Hepatocyte (in vitro differentiated cells): ENCODE results near the gene NLRC5. TPM values are rescaled to one million over a fixed set of nuclear protein-coding genes. Genes with fewer than 3 reads are reported as not detected.

Experiments
- DNase-seq: peaks from one replicate; pipeline ENCODE4 v3.0.0-alpha.2; 2016; ENCODE audit warnings: low spot score
- H2AFZ ChIP-seq: fragments of 200-600 bp; sonication (generic); 2 replicates; pipeline ENCODE4 v1.6.0; 2016; ENCODE audit warnings: antibody characterized with exemption, mild to moderate bottlenecking
- H3K27ac ChIP-seq: fragments of 200-600 bp; sonication (generic); 2 replicates; pipeline ENCODE4 v1.5.1; 2016; ENCODE audit warnings: mild to moderate bottlenecking
- H3K27me3 ChIP-seq: fragments of 200-600 bp; sonication (generic); 2 replicates; pipeline ENCODE4 v1.6.1; 2016
- H3K36me3 ChIP-seq: fragments of 200-600 bp; sonication (generic); replicated peaks from 2 replicates; pipeline ENCODE4 v1.5.1; 2016; ENCODE audit warnings: low read depth; ENCODE audit not compliant: insufficient read depth
- H3K4me1 ChIP-seq: fragments of 200-600 bp; sonication (generic); 2 replicates; pipeline ENCODE4 v1.5.1; 2016; ENCODE audit warnings: mild to moderate bottlenecking, moderate library complexity; ENCODE audit not compliant: insufficient read depth
- H3K4me2 ChIP-seq: fragments of 200-600 bp; sonication (generic); 2 replicates; pipeline ENCODE4 v1.6.0; 2016
- H3K4me3 ChIP-seq: fragments of 200-600 bp; sonication (generic); 2 replicates; pipeline ENCODE4 v1.5.1; 2016; ENCODE audit warnings: mild to moderate bottlenecking
- H3K79me2 ChIP-seq: fragments of 200-600 bp; sonication (generic); 2 replicates; pipeline ENCODE4 v1.6.0; 2017; ENCODE audit warnings: mild to moderate bottlenecking
- H3K9me2 ChIP-seq: fragments of 200-600 bp; sonication (generic); replicated peaks from 2 replicates; pipeline ENCODE4 v1.6.0; 2017; ENCODE audit warnings: mild to moderate bottlenecking; ENCODE audit not compliant: insufficient read depth
- H3K9me3 ChIP-seq: fragments of 200-600 bp; sonication (generic); 2 replicates; pipeline ENCODE4 v1.5.1; 2016; ENCODE audit warnings: low read depth, mild to moderate bottlenecking
- H4K20me1 ChIP-seq: fragments of 200-600 bp; sonication (generic); 2 replicates; pipeline ENCODE4 v1.6.0; 2016; ENCODE audit warnings: mild to moderate bottlenecking; ENCODE audit not compliant: insufficient read depth, poor library complexity, severe bottlenecking
- EZH2 ChIP-seq: fragments of 200-600 bp; sonication (generic); IDR thresholded peaks from 2 replicates; pipeline ENCODE4 v1.6.1; 2016; ENCODE audit warnings: antibody characterized with exemption, mild to moderate bottlenecking, borderline replicate concordance
- EZH2phosphoT487 ChIP-seq: fragments of 200-600 bp; sonication (generic); IDR thresholded peaks from one replicate; pipeline ENCODE4 v1.6.1; 2018; ENCODE audit warnings: antibody characterized with exemption, mild to moderate bottlenecking, low read depth, moderate library complexity; ENCODE audit not compliant: unreplicated experiment, severe bottlenecking
- WGBS: methylation state at CpG from one replicate; pipeline ENCODE4 v1.1.6; 2016; ENCODE audit warnings: low lambda C conversion rate; ENCODE audit errors: missing lambda C conversion rate; 5-methylcytosine and 5-hydroxymethylcytosine counted together
- polyA plus RNA-seq: library from polyadenylated mRNA; unstranded; fragments of >200 nt; fragmentation: Nextera tagmentation; extraction: Ambion mirVana; gene quantifications from 2 replicates; pipeline ENCODE4 v1.2.1, GENCODE V29; 2016
- total RNA-seq: library from RNA; depleted of rRNA; stranded (reverse); fragments of >200 nt; gene quantifications from 2 replicates; pipeline ENCODE4 v1.2.3, GENCODE V29; 2014
- TF ChIP-seq, protein P1 (sequence below): fragments of 200-600 bp; sonication (generic); IDR thresholded peaks from 2 replicates; pipeline ENCODE4 v1.5.1; 2016; ENCODE audit warnings: antibody characterized with exemption, mild to moderate bottlenecking; ENCODE audit not compliant: poor library complexity

The NLRC5 gene
- total and polyA plus RNA-seq, 2 experiments from 2014 or later: 6.4 to 7.0 TPM

DNA sequence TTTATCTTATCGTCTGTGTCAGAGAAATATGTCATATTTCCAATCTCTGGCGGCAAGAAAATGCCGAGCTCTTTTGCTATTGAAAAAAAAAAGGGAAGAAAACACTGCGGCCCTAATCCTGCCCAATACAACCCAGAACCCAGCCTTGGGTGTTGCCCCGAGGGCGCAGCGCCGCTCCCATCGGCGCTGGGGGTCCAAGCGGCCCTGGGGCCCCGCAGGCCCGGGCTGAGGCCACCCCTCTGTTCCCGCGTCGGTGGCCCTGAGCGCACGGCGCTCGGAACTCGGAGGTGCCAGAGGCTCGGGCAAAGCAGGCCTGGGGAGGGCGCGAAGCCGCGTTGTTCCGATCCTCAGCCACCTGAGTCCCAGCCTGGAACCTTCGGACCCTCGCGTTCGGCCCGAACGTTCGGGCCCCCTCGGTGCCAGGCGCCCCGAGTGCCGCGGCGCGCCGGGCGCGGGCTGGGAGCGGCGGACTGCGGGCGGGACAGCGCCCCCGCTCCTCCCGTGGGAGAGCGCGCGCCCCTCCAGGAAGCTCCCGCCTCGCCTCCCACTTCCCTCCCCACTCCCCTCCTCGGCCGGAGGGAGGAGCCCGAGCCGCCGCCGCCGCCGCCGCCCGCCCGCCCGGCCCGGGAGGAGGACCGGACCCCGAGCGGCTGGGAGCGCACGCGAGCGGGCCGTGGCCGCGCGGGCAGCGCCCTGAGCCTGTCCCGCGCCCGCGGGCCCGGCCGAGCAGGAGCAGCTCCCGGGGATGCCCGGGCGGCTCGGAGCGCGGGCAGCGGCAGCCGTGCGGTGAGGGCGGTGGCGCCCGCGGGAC is 102.8 kb downstream of the NLRC5 start, which contains the start of gene CPNE2:
TSS of gene CPNE2 (plus strand) at position 609 of the 811 bp plus-strand sequence. CDS start 18,160 bp downstream, outside the sequence.
- H3K36me3 ChIP-seq: no peaks in the 10 kb centered on the region
- peak within 1 kb of the TSS; percentile 78 for H2AFZ ChIP-seq
- H3K4me2 ChIP-seq: peak within 1 kb of the TSS; percentile 96
- H4K20me1 ChIP-seq: no peaks in the 10 kb centered on the region
- H3K4me3 ChIP-seq: peak within 1 kb of the TSS; percentile 82
- peak within 1 kb of the TSS; percentile 74 for H3K27ac ChIP-seq
- DNase-seq: peak; percentile 83
- no peak for TF ChIP-seq EZH2phosphoT487
- TF ChIP-seq, protein P1, sequence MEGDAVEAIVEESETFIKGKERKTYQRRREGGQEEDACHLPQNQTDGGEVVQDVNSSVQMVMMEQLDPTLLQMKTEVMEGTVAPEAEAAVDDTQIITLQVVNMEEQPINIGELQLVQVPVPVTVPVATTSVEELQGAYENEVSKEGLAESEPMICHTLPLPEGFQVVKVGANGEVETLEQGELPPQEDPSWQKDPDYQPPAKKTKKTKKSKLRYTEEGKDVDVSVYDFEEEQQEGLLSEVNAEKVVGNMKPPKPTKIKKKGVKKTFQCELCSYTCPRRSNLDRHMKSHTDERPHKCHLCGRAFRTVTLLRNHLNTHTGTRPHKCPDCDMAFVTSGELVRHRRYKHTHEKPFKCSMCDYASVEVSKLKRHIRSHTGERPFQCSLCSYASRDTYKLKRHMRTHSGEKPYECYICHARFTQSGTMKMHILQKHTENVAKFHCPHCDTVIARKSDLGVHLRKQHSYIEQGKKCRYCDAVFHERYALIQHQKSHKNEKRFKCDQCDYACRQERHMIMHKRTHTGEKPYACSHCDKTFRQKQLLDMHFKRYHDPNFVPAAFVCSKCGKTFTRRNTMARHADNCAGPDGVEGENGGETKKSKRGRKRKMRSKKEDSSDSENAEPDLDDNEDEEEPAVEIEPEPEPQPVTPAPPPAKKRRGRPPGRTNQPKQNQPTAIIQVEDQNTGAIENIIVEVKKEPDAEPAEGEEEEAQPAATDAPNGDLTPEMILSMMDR: no peak
- no peak for TF ChIP-seq EZH2
- H3K9me2 ChIP-seq: no peaks in the 10 kb centered on the region
- H3K27me3 ChIP-seq: no peaks in the 10 kb centered on the region
- H3K79me2 ChIP-seq: no peaks in the 10 kb centered on the region
- peaks cover 7% of the 10 kb centered on the region for H3K4me1 ChIP-seq
- WGBS: 1% methylated on average over 56 of the region's 100 CpGs
- no peaks in the 10 kb centered on the region for H3K9me3 ChIP-seq

DNA sequence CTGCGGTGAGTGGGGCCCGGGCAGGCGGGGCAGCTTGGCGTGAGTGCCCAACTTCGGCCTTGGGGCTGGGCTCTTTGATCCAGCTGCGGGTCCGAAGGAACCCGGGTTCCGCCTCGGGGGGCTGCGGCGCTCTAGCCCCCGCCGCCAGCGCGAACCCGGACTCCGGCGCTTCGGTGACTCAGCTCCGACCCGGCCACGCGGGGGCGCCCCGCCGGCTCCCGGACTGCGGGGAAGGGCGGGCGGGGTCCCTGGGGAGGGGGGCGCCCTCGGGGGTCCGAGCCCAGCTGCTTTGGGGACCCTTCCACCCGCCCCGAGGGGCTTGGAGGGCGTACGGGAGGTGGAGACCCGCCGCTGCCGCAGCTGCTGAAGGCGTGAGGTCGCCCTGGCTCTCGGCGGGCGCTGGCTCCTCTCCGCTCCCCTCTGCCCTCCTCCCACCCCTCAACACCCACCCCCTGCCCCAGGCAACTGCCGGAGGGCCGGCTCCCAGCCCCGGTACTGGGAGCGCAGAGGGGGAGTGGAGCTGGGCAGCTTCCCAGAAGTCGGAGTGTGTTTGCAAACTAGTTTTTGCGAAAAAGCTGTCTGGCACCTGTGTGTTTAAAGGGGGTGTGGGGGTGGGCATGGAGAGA is 103.5 kb downstream of the NLRC5 start:
- no peaks in the 10 kb centered on the region for H3K79me2 ChIP-seq
- H3K4me3 ChIP-seq: peak overlapping the region; percentile 82
- no peak for TF ChIP-seq EZH2phosphoT487
- TF ChIP-seq, protein P1: peak; percentile 69
- 1% methylated on average over 11 of the region's 53 CpGs for whole genome bisulfite sequencing
- H3K27ac ChIP-seq: peak overlapping the region; percentile 27
- no peaks in the 10 kb centered on the region for H3K9me3 ChIP-seq
- H3K9me2 ChIP-seq: no peaks in the 10 kb centered on the region
- H2AFZ ChIP-seq: peak overlapping the region; percentile 78
- H3K4me1 ChIP-seq: peaks cover 7% of the 10 kb centered on the region
- H3K4me2 ChIP-seq: peak overlapping the region; percentile 96
- H4K20me1 ChIP-seq: no peaks in the 10 kb centered on the region
- no peaks in the 10 kb centered on the region for H3K36me3 ChIP-seq
- DNase-seq: peak; percentile 64
- H3K27me3 ChIP-seq: no peaks in the 10 kb centered on the region

DNA sequence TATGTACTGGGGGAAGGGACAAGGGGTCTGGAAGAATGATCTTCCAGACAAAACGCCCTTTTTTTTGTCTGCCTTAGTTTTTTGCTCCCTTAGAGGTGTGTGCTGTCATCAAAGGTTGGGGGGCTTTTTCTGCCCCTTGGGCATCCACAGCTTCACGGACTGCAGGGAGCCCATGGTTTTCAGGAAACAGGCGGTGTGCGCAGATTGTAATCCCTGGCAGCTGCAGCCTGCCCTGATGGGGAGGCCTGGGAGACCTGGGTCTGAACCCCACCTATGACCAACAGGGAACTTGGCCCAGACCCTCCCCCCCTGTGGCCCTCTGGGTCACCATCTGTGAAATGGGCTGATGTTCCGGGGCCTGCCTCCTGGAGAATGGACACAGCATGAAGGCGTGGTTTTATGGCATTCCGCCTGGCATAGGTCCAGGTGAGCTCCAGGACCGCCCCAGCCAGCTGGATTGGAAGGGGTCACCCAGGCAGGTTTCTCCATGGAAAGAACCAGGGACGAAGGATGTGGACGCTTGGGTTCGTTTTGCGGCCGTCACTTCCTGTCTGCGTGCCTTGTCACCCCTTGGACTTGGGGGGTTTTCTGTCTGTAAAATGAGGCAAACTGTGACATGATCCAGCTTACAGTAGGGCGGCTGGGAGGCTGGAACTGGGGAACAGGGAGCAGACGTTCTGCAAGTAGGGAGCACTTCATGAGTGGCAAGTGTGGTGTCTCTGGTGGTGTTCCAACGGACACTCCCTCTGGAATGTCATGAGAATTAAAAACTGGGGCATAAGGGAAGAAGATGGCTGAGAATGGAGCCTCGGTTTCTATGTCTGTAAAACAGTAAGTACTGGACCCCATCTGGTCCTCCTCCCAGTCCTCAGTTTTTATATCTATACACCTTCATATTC is 104.6 kb downstream of the NLRC5 start:
- H4K20me1 ChIP-seq: no peaks in the 10 kb centered on the region
- H3K9me2 ChIP-seq: no peaks in the 10 kb centered on the region
- no peak overlapping the region for H3K4me3 ChIP-seq
- DNase-seq: no peak
- H2AFZ ChIP-seq: no peak overlapping the region
- no peak overlapping the region for H3K27ac ChIP-seq
- TF ChIP-seq EZH2phosphoT487 (no peak), EZH2 (no peak)
- TF ChIP-seq, protein P1: no peak
- peak overlapping the region; percentile 96 for H3K4me2 ChIP-seq
- no peaks in the 10 kb centered on the region for H3K9me3 ChIP-seq
- H3K36me3 ChIP-seq: no peaks in the 10 kb centered on the region
- no peaks in the 10 kb centered on the region for H3K79me2 ChIP-seq
- H3K4me1 ChIP-seq: peaks cover 7% of the 10 kb centered on the region
- no peaks in the 10 kb centered on the region for H3K27me3 ChIP-seq
- WGBS: 77% methylated on average over 18 of the region's 18 CpGs
